Trophoblast cell (in vitro differentiated cells and primary cell): ENCODE results near the gene RNPS1. TPM values are rescaled to one million over a fixed set of nuclear protein-coding genes. Genes with fewer than 3 reads are reported as not detected.

Experiments used
- DNase-seq, 2 donors: peaks; one replicate each; pipeline ENCODE4 v3.0.0-alpha.2; 2016
- H2AFZ ChIP-seq: 2 replicates; pipeline ENCODE4 v1.6.1; 2013; ENCODE audit warnings: low read length, moderate library complexity, mild to moderate bottlenecking; ENCODE audit not compliant: insufficient read depth, poor library complexity
- H2AK5ac ChIP-seq: 2 replicates; pipeline ENCODE4 v1.6.1; 2013; ENCODE audit warnings: mild to moderate bottlenecking, low read length
- H2BK120ac ChIP-seq: 2 replicates; pipeline ENCODE4 v1.6.1; 2013; ENCODE audit warnings: low read length, mild to moderate bottlenecking, moderate library complexity; ENCODE audit not compliant: insufficient read depth, poor library complexity
- H2BK12ac ChIP-seq: 2 replicates; pipeline ENCODE4 v1.6.1; 2013; ENCODE audit warnings: mild to moderate bottlenecking, low read length, moderate library complexity
- H2BK5ac ChIP-seq: 2 replicates; pipeline ENCODE4 v1.6.1; 2013; ENCODE audit warnings: low read length, low read depth, moderate library complexity, mild to moderate bottlenecking; ENCODE audit not compliant: poor library complexity
- H3K14ac ChIP-seq: 2 replicates; pipeline ENCODE4 v1.6.1; 2013; ENCODE audit warnings: mild to moderate bottlenecking, low read length
- H3K18ac ChIP-seq: 2 replicates; pipeline ENCODE4 v1.6.1; 2013; ENCODE audit warnings: mild to moderate bottlenecking, low read length
- H3K23ac ChIP-seq: 2 replicates; pipeline ENCODE4 v1.6.1; 2013; ENCODE audit warnings: low read length
- H3K27ac ChIP-seq: 2 replicates; pipeline ENCODE4 v1.5.1; 2013; ENCODE audit warnings: low read depth, mild to moderate bottlenecking, inconsistent platforms, low read length, moderate library complexity
- H3K27me3 ChIP-seq: 2 replicates; pipeline ENCODE4 v1.6.1; 2013; ENCODE audit warnings: inconsistent platforms, mild to moderate bottlenecking, low read length, moderate library complexity; ENCODE audit not compliant: insufficient read depth
- H3K36me3 ChIP-seq, 2 experiments: 1 replicate in 1 of 2; 2 replicates in 1 of 2; pipeline ENCODE4 v1.6.1; 2013; ENCODE audit warnings: low read length in 2 of 2, mild to moderate bottlenecking in 2 of 2, moderate library complexity in 1 of 2; ENCODE audit not compliant: insufficient read depth in 2 of 2, control insufficient read depth in 1 of 2
- H3K4ac ChIP-seq: 2 replicates; pipeline ENCODE4 v1.6.1; 2013; ENCODE audit warnings: low read depth, mild to moderate bottlenecking, low read length, moderate library complexity
- H3K4me1 ChIP-seq, 2 experiments: 1 replicate in 1 of 2; 2 replicates in 1 of 2; pipeline ENCODE4 v1.6.1; 2013; ENCODE audit warnings: low read length in 2 of 2, mild to moderate bottlenecking in 2 of 2, moderate library complexity in 1 of 2; ENCODE audit not compliant: insufficient read depth in 2 of 2, control insufficient read depth in 1 of 2
- H3K4me2 ChIP-seq: 2 replicates; pipeline ENCODE4 v1.6.1; 2013; ENCODE audit warnings: inconsistent platforms, mild to moderate bottlenecking, low read length, moderate library complexity
- H3K4me3 ChIP-seq: 2 replicates; pipeline ENCODE4 v1.5.1; 2013; ENCODE audit warnings: mild to moderate bottlenecking, low read depth, low read length, inconsistent platforms
- H3K79me1 ChIP-seq: one replicate; pipeline ENCODE4 v1.6.1; 2013; ENCODE audit warnings: low read length
- H3K79me2 ChIP-seq: 2 replicates; pipeline ENCODE4 v1.6.1; 2013; ENCODE audit warnings: low read length, mild to moderate bottlenecking; ENCODE audit not compliant: control insufficient read depth, insufficient read depth, poor library complexity
- H3K9ac ChIP-seq: 2 replicates; pipeline ENCODE4 v1.6.1; 2013; ENCODE audit warnings: mild to moderate bottlenecking, low read length
- H3K9me3 ChIP-seq: 2 replicates; pipeline ENCODE4 v1.6.1; 2013; ENCODE audit warnings: low read depth, mild to moderate bottlenecking, control low read depth, inconsistent platforms, low read length; ENCODE audit not compliant: insufficient read depth
- H4K12ac ChIP-seq: 2 replicates; pipeline ENCODE4 v1.6.1; 2013; ENCODE audit warnings: low read depth, mild to moderate bottlenecking, low read length, moderate library complexity
- H4K8ac ChIP-seq: 2 replicates; pipeline ENCODE4 v1.6.1; 2013; ENCODE audit warnings: low read depth, mild to moderate bottlenecking, low read length, moderate library complexity
- H4K91ac ChIP-seq: one replicate; pipeline ENCODE4 v1.6.1; 2013; ENCODE audit warnings: low read depth, mild to moderate bottlenecking, low read length, moderate library complexity
- WGBS: extraction: QIAGEN DNeasy Blood & Tissue Kit; methylation state at CpG from one replicate; pipeline ENCODE4 v1.1.7; 2013; ENCODE audit warnings: missing lambda C conversion rate; ENCODE audit not compliant: insufficient read length, insufficient coverage; ENCODE audit errors: extremely low coverage; 5-methylcytosine and 5-hydroxymethylcytosine counted together
- polyA plus RNA-seq: library from polyadenylated mRNA; stranded (reverse); fragments of 200-250 nt; gene quantifications from 2 replicates; pipeline ENCODE4 v1.2.3, GENCODE V29; 2013

Gene RNPS1
- polyA plus RNA-seq: 189 TPM in 2 replicates

GRCh38 chr16:2267913-2268666 is at the start of gene RNPS1:
RNPS1 (minus strand) TSS chr16:2268126; CDS start chr16:2264643, 3,483 bp downstream.
- peak within 1 kb of the TSS; percentile 93 for H2AFZ ChIP-seq
- H4K8ac ChIP-seq: peak within 1 kb of the TSS; percentile 95
- H3K79me1 ChIP-seq: peaks cover 15% of the 10 kb centered on the region
- H2AK5ac ChIP-seq: peak within 1 kb of the TSS; percentile 95
- H3K36me3 ChIP-seq: peaks cover 16 to 20% of the 10 kb centered on the region in 2 experiments
- peak within 1 kb of the TSS; percentile 93 for H4K91ac ChIP-seq
- H2BK5ac ChIP-seq: peak within 1 kb of the TSS; percentile 97
- H4K12ac ChIP-seq: peak within 1 kb of the TSS; percentile 78
- peak within 1 kb of the TSS; percentile 95 for H3K14ac ChIP-seq
- peak within 1 kb of the TSS; percentile 97 for H3K4ac ChIP-seq
- no peaks in the 10 kb centered on the region for H3K9me3 ChIP-seq
- H3K27ac ChIP-seq: peak within 1 kb of the TSS; percentile 96
- DNase-seq: peak; percentile 95 to 99
- H3K9ac ChIP-seq: peak within 1 kb of the TSS; percentile 97
- peak within 1 kb of the TSS; percentile 95 for H3K18ac ChIP-seq
- no peak within 1 kb of the TSS for H3K23ac ChIP-seq
- no peaks in the 10 kb centered on the region for H3K27me3 ChIP-seq
- peak within 1 kb of the TSS; percentile 88 for H3K4me3 ChIP-seq
- H2BK12ac ChIP-seq: peak within 1 kb of the TSS; percentile 11
- H2BK120ac ChIP-seq: peak within 1 kb of the TSS; percentile 94
- peak within 1 kb of the TSS; percentile 100 for H3K4me2 ChIP-seq
- no CpG with 5 or more reads among the region's 88 CpGs for WGBS
- H3K79me2 ChIP-seq: peaks cover 32% of the 10 kb centered on the region
- peaks cover 3 to 9% of the 10 kb centered on the region in 2 experiments for H3K4me1 ChIP-seq

GRCh38 chr16:2317231-2318020 is 49.5 kb upstream of the RNPS1 start:
- Histone ChIP-seq H4K8ac (no peak overlapping the region), H3K4me3 (peak overlapping the region; percentile 28), H3K79me2 (no peaks in the 10 kb centered on the region), H4K12ac (no peak overlapping the region), H2BK120ac (no peak overlapping the region), H2BK5ac (no peak overlapping the region), H3K23ac (no peak overlapping the region), H3K18ac (no peak overlapping the region), H2AFZ (no peak overlapping the region), H3K27me3 (no peaks in the 10 kb centered on the region), H3K79me1 (no peaks in the 10 kb centered on the region), H2AK5ac (no peak overlapping the region), H4K91ac (no peak overlapping the region), H3K36me3 (no peaks in the 10 kb centered on the region), H2BK12ac (no peak overlapping the region), H3K4me1 (no peaks in the 10 kb centered on the region), H3K4ac (no peak overlapping the region), H3K4me2 (no peak overlapping the region), H3K14ac (no peak overlapping the region), H3K9ac (no peak overlapping the region), H3K27ac (no peak overlapping the region), H3K9me3 (no peaks in the 10 kb centered on the region)
- no CpG with 5 or more reads among the region's 26 CpGs for WGBS
- DNase-seq: no peak

GRCh38 chr16:2308089-2308962 is 40.4 kb upstream of the RNPS1 start:
- H3K4me1 ChIP-seq: no peaks in the 10 kb centered on the region
- H3K9ac ChIP-seq: no peak overlapping the region
- H3K79me1 ChIP-seq: no peaks in the 10 kb centered on the region
- no peak overlapping the region for H3K14ac ChIP-seq
- H2BK120ac ChIP-seq: no peak overlapping the region
- no peak overlapping the region for H3K4me2 ChIP-seq
- no CpG with 5 or more reads among the region's 30 CpGs for WGBS
- no peak overlapping the region for H4K8ac ChIP-seq
- H2BK5ac ChIP-seq: no peak overlapping the region
- no peak overlapping the region for H2AFZ ChIP-seq
- no peaks in the 10 kb centered on the region for H3K79me2 ChIP-seq
- no peak overlapping the region for H3K23ac ChIP-seq
- H3K4me3 ChIP-seq: no peak overlapping the region
- H3K18ac ChIP-seq: no peak overlapping the region
- no peak overlapping the region for H2BK12ac ChIP-seq
- peak; percentile 17 to 53 for DNase-seq
- no peaks in the 10 kb centered on the region for H3K9me3 ChIP-seq
- no peak overlapping the region for H4K91ac ChIP-seq
- H3K36me3 ChIP-seq: no peaks in the 10 kb centered on the region
- H4K12ac ChIP-seq: no peak overlapping the region
- H2AK5ac ChIP-seq: no peak overlapping the region
- H3K27ac ChIP-seq: no peak overlapping the region
- no peaks in the 10 kb centered on the region for H3K27me3 ChIP-seq
- no peak overlapping the region for H3K4ac ChIP-seq

- no peak overlapping the region for H2BK12ac ChIP-seq
- no peaks in the 10 kb centered on the region for H3K27me3 ChIP-seq
- H3K4ac ChIP-seq: no peak overlapping the region
- no peak overlapping the region for H3K23ac ChIP-seq
- H4K12ac ChIP-seq: no peak overlapping the region
- H2AFZ ChIP-seq: no peak overlapping the region
- peaks cover 4% of the 10 kb centered on the region for H3K9me3 ChIP-seq
- no peak overlapping the region for H3K4me2 ChIP-seq
- H3K79me2 ChIP-seq: no peaks in the 10 kb centered on the region
- no peak overlapping the region for H2AK5ac ChIP-seq
- no peaks in the 10 kb centered on the region for H3K4me1 ChIP-seq
- no peak overlapping the region for H4K91ac ChIP-seq
- no peaks in the 10 kb centered on the region for H3K36me3 ChIP-seq
- H3K14ac ChIP-seq: no peak overlapping the region
- H2BK5ac ChIP-seq: no peak overlapping the region
- H3K18ac ChIP-seq: no peak overlapping the region
- H2BK120ac ChIP-seq: no peak overlapping the region
- no peak overlapping the region for H3K9ac ChIP-seq
- H4K8ac ChIP-seq: no peak overlapping the region
- no peak for DNase-seq
- no peaks in the 10 kb centered on the region for H3K79me1 ChIP-seq
- no peak overlapping the region for H3K4me3 ChIP-seq
- H3K27ac ChIP-seq: no peak overlapping the region
- WGBS: no CpG with 5 or more reads among the region's 10 CpGs
These were observed 31.9 kb upstream of the RNPS1 start for GRCh38 chr16:2299915-2300192.
